GM19193 (cell line): Measurements from ENCODE around the gene DNAH9.

Experiments used
- POLR2A ChIP-seq: IDR thresholded peaks from 4 replicates; pipeline ENCODE4 v1.6.1; 2011; ENCODE audit not compliant: insufficient read depth, insufficient read length; ENCODE audit errors: extremely low read depth

DNAH9 gene

DNA sequence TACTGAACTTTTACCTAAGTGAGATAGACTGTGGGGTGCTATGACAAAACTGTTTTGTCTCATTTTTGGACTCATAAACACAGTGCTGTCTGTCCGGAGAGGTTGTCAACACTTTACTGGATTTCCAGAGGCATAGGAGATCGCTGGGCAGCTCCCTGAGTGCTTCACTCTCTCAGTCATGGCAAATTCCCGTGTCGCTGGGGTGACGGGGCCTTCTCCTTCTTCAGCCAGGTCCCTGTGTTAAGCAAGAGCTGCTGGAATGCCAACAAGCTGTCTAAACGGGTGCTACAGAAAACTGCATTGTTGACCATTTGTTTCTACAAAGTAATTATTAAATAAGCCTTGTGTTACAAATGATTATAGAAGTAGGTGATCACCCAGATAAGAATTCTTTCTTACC lies 141.6 kb downstream of the DNAH9 start:
- TF ChIP-seq POLR2A, result no peak

DNA sequence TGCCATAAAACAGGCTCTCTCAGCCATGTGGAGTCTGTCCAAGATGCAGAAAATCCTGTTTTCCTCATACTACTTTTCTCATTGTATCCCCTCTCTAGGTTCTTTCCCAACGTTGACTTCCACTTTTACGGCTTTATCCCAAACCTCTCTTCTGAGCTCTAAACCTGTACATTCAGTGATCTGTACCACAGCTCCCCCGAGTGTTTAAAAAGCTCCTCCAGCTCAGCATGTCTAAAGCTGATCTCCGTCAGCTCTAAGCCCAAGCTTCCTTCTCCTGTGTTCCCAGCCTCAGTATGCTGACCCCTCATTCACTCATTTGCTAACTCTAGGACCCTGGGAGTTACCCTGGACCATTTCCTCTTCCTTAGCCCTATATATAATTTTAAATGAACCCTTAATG lies 144.6 kb downstream of the DNAH9 start:
- TF ChIP-seq POLR2A, result no peak

- no peak for TF ChIP-seq POLR2A
Observed at GRCh38 chr17:11744696-11745095, 146.4 kb downstream of the DNAH9 start.

GRCh38 chr17:11747441-11747840 lies 149.2 kb downstream of the DNAH9 start:
- TF ChIP-seq POLR2A, result no peak

DNA sequence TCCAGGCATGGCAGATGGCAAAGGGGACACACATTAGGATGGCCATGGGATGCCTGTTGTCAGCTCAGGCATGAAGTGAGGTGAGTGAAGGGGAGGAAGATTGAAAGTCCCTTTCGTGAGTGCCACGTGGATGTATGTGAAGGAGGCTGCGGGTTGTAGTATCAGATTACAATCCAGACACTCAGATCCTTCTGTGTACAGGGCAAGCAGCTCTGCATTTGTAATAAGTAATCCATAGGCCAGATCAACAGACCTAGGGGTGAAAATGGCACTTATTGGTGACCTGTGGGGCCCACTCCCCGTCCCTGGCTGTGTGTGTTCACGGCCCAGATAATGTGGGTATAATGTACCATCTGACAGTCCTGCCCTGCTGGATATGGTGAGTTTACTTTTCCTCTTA lies 159.5 kb downstream of the DNAH9 start:
- no peak for TF ChIP-seq POLR2A

DNA sequence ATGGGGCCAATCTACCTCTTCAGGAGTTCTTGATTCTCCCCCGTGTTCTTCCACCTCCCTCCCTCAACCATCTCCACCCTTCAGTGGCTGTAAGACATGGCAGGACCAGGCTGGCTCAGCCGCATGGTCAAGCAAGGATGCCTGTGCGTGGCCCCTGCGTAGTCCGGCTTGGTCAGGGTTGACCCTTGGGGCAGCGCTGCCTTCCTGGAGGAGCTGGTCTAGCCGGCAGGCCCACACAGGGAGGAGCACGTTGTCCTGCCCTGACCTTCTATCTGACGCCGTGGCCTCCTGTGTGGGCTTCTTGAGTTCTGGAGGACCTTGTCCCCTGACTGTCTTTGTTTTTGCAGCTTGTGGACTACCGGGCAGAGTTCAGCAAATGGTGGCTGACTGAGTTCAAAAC lies 169.8 kb downstream of the DNAH9 start:
- no peak for TF ChIP-seq POLR2A

GRCh38 chr17:11768981-11769380 lies 170.7 kb downstream of the DNAH9 start:
- TF ChIP-seq POLR2A, result no peak

DNA sequence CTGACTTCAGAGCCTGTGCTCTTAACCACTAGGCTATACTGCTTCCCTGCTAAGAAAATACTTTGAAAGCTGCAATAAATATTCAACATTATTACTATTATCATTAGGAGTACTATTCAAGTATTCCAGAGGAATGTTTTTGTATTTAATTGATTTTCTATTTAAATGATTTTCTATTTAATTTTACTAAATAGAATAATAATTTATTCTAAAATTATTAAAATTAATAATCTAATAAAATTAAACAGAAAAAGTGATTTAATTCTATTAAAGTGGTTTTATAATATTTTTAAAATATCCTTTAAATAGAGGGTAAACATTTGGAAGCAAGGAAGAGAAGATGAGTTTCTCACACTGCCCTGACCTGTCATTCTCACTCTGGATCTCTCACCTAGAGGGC lies 173.8 kb downstream of the DNAH9 start:
- no peak for TF ChIP-seq POLR2A

DNA sequence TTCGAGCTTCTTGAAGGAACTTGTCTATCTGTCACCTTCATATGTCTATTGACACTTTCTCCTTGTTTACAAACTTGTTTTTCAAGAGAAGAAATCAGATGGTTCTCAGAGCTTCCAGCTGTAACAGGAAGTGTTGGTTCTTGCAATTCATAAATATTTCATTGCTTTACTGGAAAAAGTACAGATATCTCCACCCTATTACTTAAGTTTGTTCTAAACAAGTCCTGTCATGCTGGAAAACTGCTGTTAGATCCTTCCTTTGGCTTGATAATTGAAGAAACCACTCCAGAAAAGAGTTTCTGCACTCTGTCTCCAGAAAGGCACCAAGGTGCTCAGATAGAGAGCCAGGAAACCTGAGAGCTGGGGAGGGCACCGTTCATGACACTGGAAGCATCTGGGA lies 181.6 kb downstream of the DNAH9 start:
- no peak for TF ChIP-seq POLR2A

DNA sequence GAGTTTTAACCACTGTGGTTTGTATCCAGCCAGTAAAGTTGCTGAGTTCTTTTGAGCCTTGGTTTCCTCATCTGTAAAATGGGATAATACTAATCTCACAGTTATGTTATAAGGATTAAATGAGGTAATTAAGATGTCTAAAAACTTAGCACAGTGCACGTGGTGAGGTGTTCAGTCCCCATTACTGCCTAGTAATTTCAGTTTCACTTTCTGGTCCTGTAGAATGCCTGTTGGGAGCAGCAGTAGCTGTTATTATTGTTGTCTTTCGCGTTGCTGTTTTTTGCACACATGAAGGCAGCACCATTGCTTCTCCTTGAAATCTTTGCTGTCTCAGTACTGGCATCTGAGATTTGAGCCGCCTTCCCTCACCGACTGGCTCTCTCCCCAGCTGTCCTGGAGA lies 182.4 kb downstream of the DNAH9 start:
- TF ChIP-seq POLR2A, result no peak

DNA sequence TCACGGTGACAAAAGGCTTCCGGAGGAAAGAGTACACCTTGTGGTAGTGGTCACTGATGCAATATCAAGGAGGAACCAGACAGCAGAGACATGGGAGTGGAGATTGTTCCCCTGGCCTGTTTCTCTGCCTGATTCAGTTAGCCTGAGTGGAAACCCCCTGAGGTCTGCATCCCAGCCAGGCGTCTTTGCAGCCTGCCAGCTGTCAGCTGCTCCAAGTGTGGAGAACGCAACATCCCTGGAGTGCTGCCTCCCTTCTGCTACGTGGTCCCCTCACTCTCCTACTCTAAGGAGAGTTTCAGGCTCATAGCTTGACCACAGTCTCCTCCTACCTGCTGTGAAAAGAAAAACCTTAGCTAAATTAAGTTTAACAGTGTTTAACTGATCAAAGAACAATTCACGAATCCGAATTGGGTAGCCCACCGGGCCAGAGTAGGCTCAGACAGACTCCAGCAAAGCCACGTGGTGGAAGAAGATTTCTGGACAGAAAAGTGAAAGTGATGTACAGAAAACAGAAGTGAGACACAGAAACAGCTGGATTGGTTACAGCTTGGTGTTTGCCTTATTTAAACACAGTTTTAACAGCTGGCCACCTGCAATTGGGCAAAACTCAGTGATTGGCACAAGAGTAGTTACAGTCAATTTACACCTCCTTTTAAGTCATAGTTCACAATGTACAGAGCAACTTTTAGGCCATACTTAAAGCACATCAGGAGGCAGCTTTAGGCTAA lies 188.6 kb downstream of the DNAH9 start:
- no peak for TF ChIP-seq POLR2A

DNA sequence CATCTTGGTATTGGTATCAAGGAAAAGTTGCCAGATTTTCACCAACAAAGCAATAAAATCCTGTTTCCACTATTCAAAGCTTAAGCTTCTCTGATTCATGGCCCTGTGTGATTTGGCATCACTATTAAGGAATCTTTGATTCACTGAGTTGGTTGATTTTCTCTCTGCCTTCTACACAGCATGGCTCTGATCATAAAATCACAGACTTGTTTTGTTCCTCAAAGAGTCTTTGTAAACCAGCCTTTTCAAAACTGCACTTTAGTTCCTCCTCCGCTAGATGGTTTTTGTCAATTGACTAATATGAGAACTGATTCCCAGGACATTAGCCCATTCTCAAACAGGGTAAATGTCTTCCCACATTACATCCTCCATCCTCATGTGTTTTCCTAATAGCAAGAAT lies 197.6 kb downstream of the DNAH9 start:
- no peak for TF ChIP-seq POLR2A

DNA sequence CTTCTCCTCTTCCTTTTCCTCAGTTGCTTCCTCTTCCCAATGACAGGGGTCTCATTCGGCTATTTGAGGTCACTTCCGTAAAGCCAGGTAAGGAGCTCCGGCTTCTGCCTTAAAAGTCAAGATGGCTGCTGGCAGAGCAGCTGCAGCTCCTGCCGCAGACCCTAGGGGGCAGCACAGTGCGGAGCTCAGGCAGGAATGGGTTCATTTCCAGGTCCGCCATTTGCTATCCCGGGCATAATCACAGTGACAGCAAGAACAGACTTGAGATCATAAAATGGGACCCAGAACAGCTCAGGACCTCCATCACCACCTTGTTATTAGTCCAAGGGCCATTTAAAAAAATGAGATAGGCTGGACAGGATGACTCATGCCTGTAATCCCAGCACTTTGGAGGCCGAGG lies 199.5 kb downstream of the DNAH9 start:
- TF ChIP-seq POLR2A, result no peak

DNA sequence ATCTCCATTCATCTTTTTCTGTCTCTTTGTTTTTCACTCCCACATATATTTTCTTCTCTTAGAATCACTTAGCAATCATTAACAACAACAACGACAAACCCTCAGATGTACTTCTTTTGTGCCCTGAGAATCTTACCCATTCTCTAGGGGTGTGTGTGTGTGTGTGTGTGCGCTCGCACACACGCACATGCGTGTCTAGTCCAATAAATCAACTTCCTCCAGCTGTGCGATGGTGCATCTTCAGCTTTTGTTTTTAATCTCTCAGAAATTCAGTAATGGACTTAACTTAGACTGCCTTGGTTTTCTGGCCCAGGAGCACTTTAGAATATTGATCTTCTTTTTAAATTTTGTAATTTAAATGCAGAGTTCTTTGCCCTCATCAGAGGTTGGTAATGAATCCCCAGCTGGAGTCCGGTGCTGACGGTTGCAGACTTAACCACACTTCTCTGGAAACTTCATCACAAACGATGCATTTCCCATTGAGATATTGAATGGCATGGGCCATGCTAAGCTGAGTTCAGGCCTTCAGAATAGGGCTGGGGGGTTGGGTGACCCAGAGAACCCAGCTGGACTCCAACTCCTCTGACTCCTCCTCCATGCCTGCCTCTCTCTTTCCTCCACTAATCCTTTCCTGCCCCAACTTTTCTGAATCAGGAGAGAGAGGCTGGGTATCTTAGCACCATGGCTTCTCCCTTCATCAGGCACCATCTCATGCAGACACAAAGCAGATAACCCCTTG lies 205.1 kb downstream of the DNAH9 start:
- no peak for TF ChIP-seq POLR2A

DNA sequence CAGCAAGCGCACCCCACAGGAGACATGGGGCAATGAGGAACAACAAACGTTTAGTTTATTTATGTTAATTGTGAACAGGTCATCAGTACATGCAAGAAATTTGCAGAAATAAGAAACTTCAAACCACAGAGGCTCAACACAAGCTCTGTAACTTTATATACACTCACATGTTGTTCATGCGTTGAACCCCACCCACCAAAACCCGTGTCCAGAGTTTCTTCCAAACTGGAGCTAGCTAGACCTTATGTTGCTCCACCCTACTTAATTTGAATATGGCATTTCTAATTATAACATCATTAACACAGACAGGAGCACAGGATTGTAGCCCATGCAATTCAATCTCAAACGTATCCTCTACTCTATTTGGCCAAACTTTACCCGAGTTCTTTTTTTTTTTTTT lies 206.9 kb downstream of the DNAH9 start:
- no peak for TF ChIP-seq POLR2A

GRCh38 chr17:11805952-11806351 lies 207.7 kb downstream of the DNAH9 start:
- TF ChIP-seq POLR2A, result no peak

DNA sequence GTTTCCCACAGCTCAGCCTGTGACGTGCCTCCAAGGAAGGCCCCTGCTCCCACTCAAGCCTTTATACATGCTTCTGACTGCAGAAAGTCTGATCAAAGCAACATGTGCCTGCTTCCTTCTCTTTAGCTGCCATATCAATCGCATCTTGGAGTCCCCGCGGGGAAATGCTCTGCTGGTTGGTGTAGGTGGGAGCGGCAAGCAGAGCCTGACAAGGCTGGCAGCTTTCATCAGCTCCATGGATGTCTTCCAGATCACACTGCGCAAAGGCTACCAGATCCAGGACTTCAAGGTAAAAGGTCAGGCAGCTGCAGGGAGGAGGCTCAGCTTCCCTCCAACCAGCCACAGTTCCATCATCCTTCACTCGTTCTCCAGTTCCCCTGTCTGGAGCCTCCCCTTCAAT lies 209.3 kb downstream of the DNAH9 start:
- no peak for TF ChIP-seq POLR2A

DNA sequence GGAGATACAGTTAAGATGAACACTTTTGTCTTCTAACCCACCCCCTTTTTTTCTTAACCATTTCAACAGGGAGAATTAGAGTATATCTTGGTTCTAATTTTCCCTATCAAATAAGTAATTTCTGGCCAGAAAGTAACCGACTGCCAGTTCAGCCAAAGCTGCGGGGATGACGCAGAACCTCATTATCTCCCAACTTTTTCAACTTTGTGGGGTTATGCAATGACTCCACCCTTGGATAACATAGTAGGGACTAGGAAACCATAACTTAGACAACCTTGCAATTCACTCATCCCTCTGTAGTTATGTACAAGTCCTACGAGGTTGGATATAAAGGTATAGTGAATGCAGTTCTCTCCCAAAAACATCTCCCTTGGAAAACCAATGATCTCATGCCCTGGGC lies 215.0 kb downstream of the DNAH9 start:
- no peak for TF ChIP-seq POLR2A

GRCh38 chr17:11813871-11814270 lies 215.6 kb downstream of the DNAH9 start:
- no peak for TF ChIP-seq POLR2A
